Colonic mucosa (tissue), 4 donors: Measurements from ENCODE around the gene MAP3K10. TPM values are rescaled to one million over a fixed set of nuclear protein-coding genes. Genes with fewer than 3 reads are reported as not detected.

Experiments
- DNase-seq: peaks from one replicate; pipeline ENCODE4 v3.0.0-alpha.2; 2020
- H3K27ac ChIP-seq: fragments of 200-600 bp; one replicate; pipeline ENCODE4 v1.8.0; 2021
- H3K27me3 ChIP-seq: fragments of 200-600 bp; one replicate; pipeline ENCODE4 v1.8.0; 2021
- H3K36me3 ChIP-seq: fragments of 200-600 bp; one replicate; pipeline ENCODE4 v1.8.0; 2021
- H3K4me1 ChIP-seq: fragments of 200-600 bp; one replicate; pipeline ENCODE4 v1.8.0; 2021; ENCODE audit warnings: mild to moderate bottlenecking
- H3K4me3 ChIP-seq: fragments of 200-600 bp; one replicate; pipeline ENCODE4 v1.8.0; 2021
- H3K9ac ChIP-seq, 2 donors: one replicate each; pipeline ENCODE4 v1.7.0; 2013; ENCODE audit warnings: control low read depth in 2 of 2, low read depth in 2 of 2, low read length in 2 of 2
- H3K9me3 ChIP-seq: fragments of 200-600 bp; one replicate; pipeline ENCODE4 v1.8.0; 2021
- intact Hi-C: fragments of 100-400 bp; cut with DNase I; formaldehyde crosslinking; loops from one replicate; pipeline ENCODE4 v1.14.1; 2022
- total RNA-seq, 2 donors: library from RNA; stranded (reverse); fragmentation: NEBNext Ultra II Directional in 1 of 2; extraction: Animal tissue kit (Norgen Biotek cat#: 25700) in 1 of 2; gene quantifications; one replicate each; pipeline ENCODE4 v1.2.1, GENCODE V29; 2021
- TF ChIP-seq, protein P1 (sequence below): fragments of 200-600 bp; IDR thresholded peaks from one replicate; pipeline ENCODE4 v1.8.0; 2022; ENCODE audit warnings: antibody characterized with exemption, mild to moderate bottlenecking
- donor health status: healthy.
- donor health status: DM: no; HTN: no; CAD: no.
- donor health status: DM: no; HTN: no; CAD: no.

MAP3K10 gene
- total RNA-seq, 2 donors from 2014 or later = 9.1 to 10.9 TPM

DNA sequence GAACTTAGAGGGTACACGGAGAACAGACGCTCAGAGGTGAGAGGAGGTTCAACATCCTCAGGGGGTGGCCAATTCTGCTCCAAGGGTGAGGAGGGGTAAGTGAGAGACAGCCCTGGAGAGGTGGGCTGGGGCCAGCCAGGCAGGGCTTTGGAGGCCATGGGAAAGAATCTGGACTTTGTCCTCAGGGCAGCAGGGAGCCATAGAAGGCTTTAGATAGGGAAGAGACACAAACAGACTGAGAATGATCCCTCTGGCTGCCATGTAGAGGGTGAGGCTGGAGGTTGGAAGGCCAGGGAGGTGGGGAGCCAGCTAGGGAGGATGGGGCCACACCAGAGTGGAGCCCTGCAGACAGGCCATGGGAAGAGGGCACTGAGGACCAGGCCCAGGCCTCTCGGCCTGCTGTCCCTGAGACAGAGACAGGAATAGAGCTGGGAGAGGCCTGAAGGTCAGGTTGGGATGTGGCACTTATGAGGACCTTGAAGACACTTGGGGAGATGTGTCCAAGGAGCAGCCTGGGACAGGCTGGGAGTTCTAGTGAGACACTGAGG is 64.5 kb downstream of the MAP3K10 start:
- H3K9ac ChIP-seq = no peak overlapping the region
- no peaks in the 10 kb centered on the region for H3K27me3 ChIP-seq
- no peak overlapping the region for H3K27ac ChIP-seq
- no peaks in the 10 kb centered on the region for H3K9me3 ChIP-seq
- H3K36me3 ChIP-seq = peaks cover 6% of the 10 kb centered on the region
- no peaks in the 10 kb centered on the region for H3K4me1 ChIP-seq
- TF ChIP-seq, protein P1, sequence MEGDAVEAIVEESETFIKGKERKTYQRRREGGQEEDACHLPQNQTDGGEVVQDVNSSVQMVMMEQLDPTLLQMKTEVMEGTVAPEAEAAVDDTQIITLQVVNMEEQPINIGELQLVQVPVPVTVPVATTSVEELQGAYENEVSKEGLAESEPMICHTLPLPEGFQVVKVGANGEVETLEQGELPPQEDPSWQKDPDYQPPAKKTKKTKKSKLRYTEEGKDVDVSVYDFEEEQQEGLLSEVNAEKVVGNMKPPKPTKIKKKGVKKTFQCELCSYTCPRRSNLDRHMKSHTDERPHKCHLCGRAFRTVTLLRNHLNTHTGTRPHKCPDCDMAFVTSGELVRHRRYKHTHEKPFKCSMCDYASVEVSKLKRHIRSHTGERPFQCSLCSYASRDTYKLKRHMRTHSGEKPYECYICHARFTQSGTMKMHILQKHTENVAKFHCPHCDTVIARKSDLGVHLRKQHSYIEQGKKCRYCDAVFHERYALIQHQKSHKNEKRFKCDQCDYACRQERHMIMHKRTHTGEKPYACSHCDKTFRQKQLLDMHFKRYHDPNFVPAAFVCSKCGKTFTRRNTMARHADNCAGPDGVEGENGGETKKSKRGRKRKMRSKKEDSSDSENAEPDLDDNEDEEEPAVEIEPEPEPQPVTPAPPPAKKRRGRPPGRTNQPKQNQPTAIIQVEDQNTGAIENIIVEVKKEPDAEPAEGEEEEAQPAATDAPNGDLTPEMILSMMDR = no peak
- intact Hi-C loops = no loop called here
- H3K4me3 ChIP-seq = no peak overlapping the region
- no peak for DNase-seq

DNA sequence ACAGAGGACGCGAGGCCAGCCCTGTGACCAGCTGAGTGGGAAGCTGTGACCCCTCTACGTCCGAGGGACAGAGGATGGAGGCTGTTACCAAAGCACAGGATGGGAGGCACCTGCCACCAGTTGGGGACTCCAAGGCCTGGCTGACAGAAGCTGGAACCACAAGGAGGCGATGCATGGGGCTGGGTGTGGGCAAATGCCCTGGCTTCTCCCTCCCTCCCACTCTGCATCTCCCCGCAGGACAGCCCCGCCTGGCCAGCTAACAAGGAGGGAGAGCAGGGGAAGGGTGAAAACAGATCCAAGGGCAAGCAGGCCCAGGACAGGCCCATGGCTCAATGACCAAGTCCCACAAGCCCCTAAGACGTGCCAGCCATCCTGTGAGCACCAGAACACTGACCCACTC is 65.3 kb downstream of the MAP3K10 start:
- intact Hi-C loops = no loop called here
- peaks cover 6% of the 10 kb centered on the region for H3K36me3 ChIP-seq
- no peak overlapping the region for H3K4me3 ChIP-seq
- DNase-seq = no peak
- no peak overlapping the region for H3K27ac ChIP-seq
- no peaks in the 10 kb centered on the region for H3K4me1 ChIP-seq
- H3K9ac ChIP-seq = no peak overlapping the region
- H3K9me3 ChIP-seq = no peaks in the 10 kb centered on the region
- H3K27me3 ChIP-seq = no peaks in the 10 kb centered on the region
- TF ChIP-seq, protein P1 = no peak

DNA sequence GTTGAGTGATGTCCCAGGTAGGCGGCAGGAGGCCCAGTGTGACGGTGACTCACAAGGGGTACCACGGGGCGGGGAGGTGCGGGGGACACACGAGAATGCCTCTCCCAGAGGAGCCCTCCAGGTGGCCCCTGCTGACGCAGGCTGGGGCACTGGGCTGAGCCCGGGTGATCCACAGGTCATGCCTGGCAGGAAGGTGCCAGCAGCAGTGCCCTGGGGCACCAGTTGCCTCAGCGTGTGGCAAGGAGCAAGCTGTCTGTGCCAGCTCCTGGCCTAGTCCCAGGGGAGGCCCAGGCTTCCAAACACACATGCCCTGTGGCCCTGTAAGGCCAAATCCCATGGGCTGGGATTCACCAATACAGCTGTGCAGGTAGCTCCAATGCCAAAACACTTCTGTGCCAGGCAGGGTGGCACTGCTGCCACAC is 65.9 kb downstream of the MAP3K10 start:
- Histone ChIP-seq H3K9ac (no peak overlapping the region), H3K36me3 (peaks cover 6% of the 10 kb centered on the region), H3K4me3 (no peak overlapping the region), H3K27ac (no peak overlapping the region), H3K9me3 (no peaks in the 10 kb centered on the region), H3K27me3 (no peaks in the 10 kb centered on the region), H3K4me1 (no peaks in the 10 kb centered on the region)
- intact Hi-C loops = no loop called here
- TF ChIP-seq, protein P1 = no peak
- no peak for DNase-seq

DNA sequence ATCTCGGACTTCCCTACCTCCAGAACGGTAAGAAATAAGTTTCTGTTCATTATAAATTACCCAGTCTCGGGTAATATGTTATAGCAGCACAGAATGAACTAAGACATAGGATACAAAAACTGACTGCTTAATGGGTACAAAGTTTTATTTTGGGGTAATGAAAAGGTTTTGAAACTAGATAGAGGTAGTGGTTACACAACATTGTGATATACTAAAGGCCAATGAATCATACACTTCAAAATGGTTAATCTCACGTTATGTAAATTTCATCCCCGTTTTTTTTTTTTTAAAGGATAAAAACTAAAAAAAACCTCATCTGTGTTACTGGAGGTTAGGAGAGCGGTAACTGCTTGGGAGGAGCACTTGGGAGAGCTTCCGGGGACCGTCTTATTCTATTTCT is 70.4 kb downstream of the MAP3K10 start:
- DNase-seq = no peak
- Histone ChIP-seq H3K4me1 (no peaks in the 10 kb centered on the region), H3K4me3 (no peak overlapping the region), H3K9ac (no peak overlapping the region), H3K27ac (no peak overlapping the region), H3K9me3 (no peaks in the 10 kb centered on the region), H3K36me3 (no peaks in the 10 kb centered on the region), H3K27me3 (no peaks in the 10 kb centered on the region)
- intact Hi-C loops = no loop called here
- TF ChIP-seq, protein P1 = no peak

DNA sequence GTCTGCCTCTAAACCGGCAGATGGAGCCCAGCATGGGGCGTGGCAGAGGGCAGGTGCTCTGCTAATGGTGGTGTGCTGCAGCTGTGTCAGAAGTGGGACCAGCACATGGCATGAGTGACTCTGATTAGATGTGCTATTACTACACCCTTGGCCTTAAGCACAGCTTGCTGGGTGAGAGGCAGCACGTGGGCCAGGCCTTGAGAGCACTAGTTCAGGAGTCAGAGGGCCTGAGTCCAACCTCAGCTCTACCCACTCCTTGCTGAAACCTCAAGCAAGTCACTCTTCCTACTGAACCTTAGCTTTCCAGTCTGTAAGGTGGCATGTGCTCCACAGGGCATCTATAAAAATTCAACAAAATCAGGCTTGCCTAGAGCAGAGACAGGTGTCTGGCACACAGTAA is 71.2 kb downstream of the MAP3K10 start:
- Histone ChIP-seq H3K36me3 (no peaks in the 10 kb centered on the region), H3K27me3 (no peaks in the 10 kb centered on the region), H3K9ac (no peak overlapping the region), H3K9me3 (no peaks in the 10 kb centered on the region), H3K4me1 (no peaks in the 10 kb centered on the region), H3K27ac (no peak overlapping the region), H3K4me3 (no peak overlapping the region)
- intact Hi-C loops = no loop called here
- no peak for DNase-seq
- TF ChIP-seq, protein P1 = no peak
